Nephron progenitor cell (in vitro differentiated cells): Measurements from ENCODE around the gene L1CAM.

Source experiments
- DNase-seq: peaks from one replicate; pipeline ENCODE4 v3.0.0; 2021
- H3K27ac Mint-ChIP-seq: 2 replicates; pipeline ENCODE4 v1.8.0; 2021; ENCODE audit warnings: mild to moderate bottlenecking, moderate library complexity, mixed read lengths
- H3K27me3 Mint-ChIP-seq: 2 replicates; pipeline ENCODE4 v1.8.0; 2021; ENCODE audit warnings: mild to moderate bottlenecking, low read depth, mixed read lengths; ENCODE audit not compliant: poor library complexity
- H3K36me3 Mint-ChIP-seq: 2 replicates; pipeline ENCODE4 v1.8.0; 2021; ENCODE audit warnings: low read depth, mixed read lengths
- H3K4me1 Mint-ChIP-seq: 2 replicates; pipeline ENCODE4 v1.8.0; 2021; ENCODE audit warnings: mixed read lengths
- H3K4me3 Mint-ChIP-seq: 2 replicates; pipeline ENCODE4 v1.8.0; 2021; ENCODE audit warnings: mild to moderate bottlenecking, moderate library complexity, mixed read lengths
- H3K9me3 Mint-ChIP-seq: 2 replicates; pipeline ENCODE4 v1.8.0; 2021; ENCODE audit warnings: mild to moderate bottlenecking, moderate library complexity, mixed read lengths
- CTCF ChIP-seq: fragments of 200-600 bp; sonication (generic); IDR thresholded peaks from 2 replicates; pipeline ENCODE4 v1.5.0; 2021; ENCODE audit warnings: antibody characterized with exemption

The L1CAM gene

GRCh38 chrX:153907456-153907855 is 21.5 kb upstream of the L1CAM start:
- no peak overlapping the region for H3K4me3 Mint-ChIP-seq
- H3K4me1 Mint-ChIP-seq, result peaks cover 24% of the 10 kb centered on the region
- no peaks in the 10 kb centered on the region for H3K27me3 Mint-ChIP-seq
- no peak overlapping the region for H3K27ac Mint-ChIP-seq
- H3K9me3 Mint-ChIP-seq, result peaks cover 47% of the 10 kb centered on the region
- no peak for TF ChIP-seq CTCF
- no peak for DNase-seq
- no peaks in the 10 kb centered on the region for H3K36me3 Mint-ChIP-seq

GRCh38 chrX:153906126-153906917 is 20.3 kb upstream of the L1CAM start:
- TF ChIP-seq CTCF, result no peak
- no peaks in the 10 kb centered on the region for H3K36me3 Mint-ChIP-seq
- peaks cover 46% of the 10 kb centered on the region for H3K9me3 Mint-ChIP-seq
- H3K27ac Mint-ChIP-seq, result no peak overlapping the region
- peaks cover 28% of the 10 kb centered on the region for H3K4me1 Mint-ChIP-seq
- no peak overlapping the region for H3K4me3 Mint-ChIP-seq
- H3K27me3 Mint-ChIP-seq, result no peaks in the 10 kb centered on the region
- no peak for DNase-seq

- Mint-ChIP-seq H3K9me3 (peaks cover 49% of the 10 kb centered on the region), H3K27me3 (no peaks in the 10 kb centered on the region), H3K36me3 (no peaks in the 10 kb centered on the region), H3K27ac (no peak overlapping the region), H3K4me1 (peaks cover 35% of the 10 kb centered on the region), H3K4me3 (no peak overlapping the region)
- no peak for DNase-seq
- TF ChIP-seq CTCF, result no peak
These were observed 19.6 kb upstream of the L1CAM start for GRCh38 chrX:153905481-153906095.

DNA sequence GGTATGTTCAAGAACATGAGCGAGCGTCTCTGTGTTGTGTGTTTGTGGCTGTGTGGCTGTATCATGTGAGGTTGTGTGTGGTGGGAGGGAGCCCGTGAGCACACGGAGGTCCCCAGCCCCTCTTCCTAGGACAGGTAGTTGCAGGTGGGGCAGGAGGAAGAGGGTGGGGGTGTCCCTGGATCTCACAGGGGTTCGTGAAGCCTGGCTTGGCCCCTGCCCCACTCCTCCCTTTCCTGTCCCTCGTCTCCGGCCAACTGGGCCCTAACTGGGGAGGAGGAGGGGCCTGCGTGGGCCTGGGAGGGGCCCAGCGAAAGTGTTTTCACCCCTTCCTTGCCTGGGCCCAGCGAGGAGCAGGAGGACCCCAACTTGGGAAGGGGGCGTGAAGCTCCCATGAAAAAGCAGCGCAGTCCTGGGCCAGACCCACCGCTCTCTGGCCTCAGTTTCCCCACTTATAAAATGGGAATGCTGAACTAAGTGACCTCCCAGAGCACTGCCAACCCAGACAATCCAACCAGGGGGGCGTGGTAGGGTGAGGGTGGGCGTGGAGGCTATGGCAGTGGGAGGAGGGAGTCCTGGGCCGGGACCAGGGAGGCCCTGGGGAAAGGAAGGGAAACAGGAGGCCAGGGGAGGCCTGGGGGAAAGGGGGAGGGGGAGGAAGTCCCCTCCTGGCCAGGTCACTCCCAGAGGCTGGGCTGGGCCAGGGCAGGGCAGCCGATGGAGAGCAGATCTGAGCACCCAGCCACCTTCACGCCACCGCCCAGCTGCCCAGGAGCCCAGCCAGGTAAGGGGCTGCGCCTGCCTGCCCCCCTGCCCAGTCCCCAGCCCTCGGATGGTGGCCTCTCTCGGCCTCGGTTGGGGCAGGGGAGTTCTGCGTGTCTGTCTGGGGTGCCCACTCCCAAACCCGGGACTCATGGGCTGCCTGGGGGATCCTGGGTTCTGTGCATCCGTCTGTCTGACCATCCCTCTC is 18.3 kb upstream of the L1CAM start, which contains the start of gene AVPR2:
Gene AVPR2, plus strand, starts transcription at position 683 of the 967 bp plus-strand sequence. CDS start 473 bp downstream, outside the sequence.
- no peaks in the 10 kb centered on the region for H3K36me3 Mint-ChIP-seq
- H3K9me3 Mint-ChIP-seq, result peaks cover 56% of the 10 kb centered on the region
- no peak for DNase-seq
- no peak within 1 kb of the TSS for H3K4me3 Mint-ChIP-seq
- H3K27ac Mint-ChIP-seq, result no peak within 1 kb of the TSS
- no peaks in the 10 kb centered on the region for H3K27me3 Mint-ChIP-seq
- no peak for TF ChIP-seq CTCF
- H3K4me1 Mint-ChIP-seq, result peaks cover 35% of the 10 kb centered on the region

GRCh38 chrX:153903238-153903980 is 17.4 kb upstream of the L1CAM start:
- H3K9me3 Mint-ChIP-seq, result peaks cover 60% of the 10 kb centered on the region
- no peak overlapping the region for H3K27ac Mint-ChIP-seq
- H3K36me3 Mint-ChIP-seq, result peaks cover 3% of the 10 kb centered on the region
- H3K4me3 Mint-ChIP-seq, result no peak overlapping the region
- peaks cover 34% of the 10 kb centered on the region for H3K4me1 Mint-ChIP-seq
- no peak for DNase-seq
- TF ChIP-seq CTCF, result no peak
- H3K27me3 Mint-ChIP-seq, result no peaks in the 10 kb centered on the region
